Small intestine (tissue), 7 donors: ENCODE data around the gene SDHA. TPM values are rescaled to one million over a fixed set of nuclear protein-coding genes. Genes with fewer than 3 reads are reported as not detected.

Experiments
- DNase-seq, 2 donors: peaks; one replicate each; pipeline versions ENCODE4 v3.0.0 to v3.0.0-alpha.2; 2013
- FAIRE-seq: peaks from 2 replicates; lab custom pipeline; 2012; peaks lifted over from hg19 to GRCh38; lab: Jason Lieb, UNC
- H3K27ac ChIP-seq, 3 donors: one replicate each; pipeline ENCODE4 v1.5.1; 2013; ENCODE audit warnings: low read length in 2 of 3, mild to moderate bottlenecking in 2 of 3, control low read depth in 1 of 3, inconsistent platforms in 1 of 3, low read depth in 1 of 3, moderate library complexity in 1 of 3
- H3K27me3 ChIP-seq, 3 donors: one replicate each; pipeline ENCODE4 v1.6.1; 2013; ENCODE audit warnings: low read length in 3 of 3, inconsistent platforms in 1 of 3; ENCODE audit not compliant: control insufficient read depth in 3 of 3, insufficient read depth in 3 of 3
- H3K36me3 ChIP-seq, 3 donors: one replicate each; pipeline ENCODE4 v1.6.1; 2013; ENCODE audit warnings: low read length in 3 of 3, inconsistent platforms in 1 of 3, low read depth in 1 of 3, mild to moderate bottlenecking in 1 of 3, moderate library complexity in 1 of 3; ENCODE audit not compliant: control insufficient read depth in 3 of 3, insufficient read depth in 2 of 3
- H3K4me1 ChIP-seq, 3 donors: one replicate each; pipeline ENCODE4 v1.6.1; 2013; ENCODE audit warnings: low read length in 2 of 3, inconsistent platforms in 1 of 3, low read depth in 1 of 3, mild to moderate bottlenecking in 1 of 3, moderate library complexity in 1 of 3; ENCODE audit not compliant: control insufficient read depth in 3 of 3, insufficient read depth in 2 of 3
- H3K4me3 ChIP-seq, 3 donors: one replicate each; pipeline ENCODE4 v1.5.1; 2013; ENCODE audit warnings: low read length in 3 of 3, control low read depth in 1 of 3, inconsistent platforms in 1 of 3, low read depth in 1 of 3, mild to moderate bottlenecking in 1 of 3, moderate library complexity in 1 of 3
- H3K9me3 ChIP-seq, 2 donors: one replicate each; pipeline ENCODE4 v1.6.1; 2013; ENCODE audit warnings: low read depth in 1 of 2, low read length in 1 of 2; ENCODE audit not compliant: control insufficient read depth in 2 of 2, insufficient read depth in 1 of 2
- WGBS, 3 donors: extraction: QIAGEN DNeasy Blood & Tissue Kit; methylation state at CpG; one replicate each; pipeline ENCODE4 v1.1.7; 2013; 5-methylcytosine and 5-hydroxymethylcytosine counted together
- polyA plus RNA-seq, 4 donors: library from polyadenylated mRNA; stranded (reverse) in 3 of 4; unstranded in 1 of 4; fragments of 200-250 nt in 3 of 4; fragments of 120-200 nt in 1 of 4; gene quantifications; one replicate each; pipeline versions ENCODE4 v1.2.1 to v1.2.3, GENCODE V29; 2013
- donor health status: healthy with polysubstance abuse.
- donor health status: control.
- donor health status: control.
- donor health status: Bipolar disorder and iron deficiency.
- donor health status: healthy.

The SDHA gene
- polyA plus RNA-seq, 4 donors: 115 to 377 (median 268) TPM

GRCh38 chr5:172841-173251 is 45.3 kb upstream of the SDHA start:
- Histone ChIP-seq H3K36me3 (no peaks in the 10 kb centered on the region), H3K27me3 (no peaks in the 10 kb centered on the region), H3K9me3 (no peaks in the 10 kb centered on the region), H3K4me3 (no peak overlapping the region), H3K4me1 (no peaks in the 10 kb centered on the region), H3K27ac (no peak overlapping the region)
- DNase-seq: no peak
- WGBS, 3 donors: 73 to 81% (median 73%) methylated on average over 17 of the region's 17 CpGs
- no peak for FAIRE-seq

- H3K27ac ChIP-seq: no peak overlapping the region
- no peaks in the 10 kb centered on the region for H3K4me1 ChIP-seq
- WGBS, 3 donors: 78 to 87% (median 80%) methylated on average over 22 of the region's 22 CpGs
- H3K9me3 ChIP-seq: no peaks in the 10 kb centered on the region
- no peak for DNase-seq
- H3K36me3 ChIP-seq: no peaks in the 10 kb centered on the region
- no peaks in the 10 kb centered on the region for H3K27me3 ChIP-seq
- no peak for FAIRE-seq
- no peak overlapping the region for H3K4me3 ChIP-seq
Observed at GRCh38 chr5:173392-174290, 44.5 kb upstream of the SDHA start.

DNA sequence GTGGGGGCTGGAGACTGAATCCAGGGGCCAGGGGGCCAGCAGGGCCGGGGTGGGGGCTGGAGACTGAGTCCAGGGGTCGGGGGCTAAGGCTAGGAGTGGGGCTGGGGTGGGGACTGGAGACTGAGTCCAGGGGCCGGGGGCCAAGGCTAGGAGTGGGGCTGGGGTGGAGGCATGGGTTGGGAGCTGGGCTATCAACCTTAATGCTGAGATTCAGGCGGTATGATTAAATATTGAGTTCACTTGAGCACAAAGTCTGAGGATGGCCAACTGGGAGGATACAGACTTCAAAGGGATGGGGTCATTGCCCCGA is 43.9 kb upstream of the SDHA start:
- no peaks in the 10 kb centered on the region for H3K9me3 ChIP-seq
- H3K36me3 ChIP-seq: no peaks in the 10 kb centered on the region
- DNase-seq (no peak), FAIRE-seq (no peak)
- no peak overlapping the region for H3K4me3 ChIP-seq
- H3K27me3 ChIP-seq: no peaks in the 10 kb centered on the region
- H3K4me1 ChIP-seq: no peaks in the 10 kb centered on the region
- WGBS, 3 donors: 69 to 78% (median 69%) methylated on average over 3 to 5 of the region's 5 CpGs
- no peak overlapping the region for H3K27ac ChIP-seq

- Histone ChIP-seq H3K36me3 (no peaks in the 10 kb centered on the region), H3K27me3 (no peaks in the 10 kb centered on the region), H3K4me1 (no peaks in the 10 kb centered on the region), H3K4me3 (no peak overlapping the region), H3K27ac (no peak overlapping the region), H3K9me3 (no peaks in the 10 kb centered on the region)
- no peak for DNase-seq
- 83 to 84% (median 84%) methylated on average over 15 to 16 of the region's 16 CpGs for WGBS, 3 donors
- FAIRE-seq: no peak
Observed at GRCh38 chr5:174876-175465, 43.1 kb upstream of the SDHA start.

DNA sequence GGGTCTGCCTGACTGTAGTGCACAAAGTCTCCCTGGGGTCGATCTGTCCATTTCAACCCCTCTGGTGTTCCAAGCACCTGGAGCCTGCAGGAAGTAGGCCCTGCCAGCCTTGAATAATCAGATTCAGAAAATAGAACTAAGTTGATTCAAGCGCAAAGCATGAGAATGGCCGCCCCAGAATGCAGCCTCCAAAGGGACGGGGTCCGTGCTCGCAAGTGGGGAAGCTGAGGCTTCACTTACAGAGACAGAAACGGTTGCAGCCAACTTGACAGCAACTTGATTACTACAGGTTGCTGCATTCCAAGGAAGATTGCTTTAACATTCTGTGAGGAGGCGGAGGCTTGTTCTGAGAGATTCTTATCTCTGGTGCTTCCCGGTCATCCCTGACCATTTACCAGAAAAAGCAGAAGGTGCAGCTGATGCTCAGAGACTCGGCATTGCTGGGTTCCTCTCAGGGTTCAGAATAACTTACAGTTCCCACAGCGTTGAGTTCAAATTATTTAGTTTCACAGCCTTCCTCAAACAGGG is 41.8 kb upstream of the SDHA start:
- no peak overlapping the region for H3K4me3 ChIP-seq
- H3K27me3 ChIP-seq: no peaks in the 10 kb centered on the region
- no peaks in the 10 kb centered on the region for H3K9me3 ChIP-seq
- H3K36me3 ChIP-seq: no peaks in the 10 kb centered on the region
- no peak overlapping the region for H3K27ac ChIP-seq
- no peaks in the 10 kb centered on the region for H3K4me1 ChIP-seq
- WGBS, 3 donors: 72 to 79% (median 75%) methylated on average over 11 of the region's 11 CpGs
- FAIRE-seq (no peak), DNase-seq (no peak)

DNA sequence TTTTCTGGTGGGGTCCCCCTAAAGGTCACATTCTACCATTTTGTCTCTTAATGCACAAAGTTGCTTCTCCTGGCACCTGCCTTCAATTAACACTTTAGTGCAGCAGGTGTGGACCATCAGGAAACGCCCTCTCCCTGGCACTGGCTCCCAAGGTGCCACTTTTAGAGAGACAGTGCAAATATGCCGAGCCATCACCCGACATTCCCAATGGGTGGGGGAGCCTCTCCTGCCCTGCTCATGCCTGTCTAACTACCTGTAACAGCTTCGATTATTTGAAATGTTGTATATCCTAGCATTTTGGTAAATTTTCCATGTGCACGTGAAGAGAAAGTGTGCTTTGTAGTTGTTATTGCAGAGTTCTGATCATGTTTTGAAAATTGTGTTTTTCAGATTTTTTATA is 40.0 kb upstream of the SDHA start:
- H3K4me3 ChIP-seq: no peak overlapping the region
- DNase-seq (no peak), FAIRE-seq (no peak)
- WGBS, 3 donors: 40 to 72% (median 55%) methylated on average over 5 of the region's 5 CpGs
- no peaks in the 10 kb centered on the region for H3K9me3 ChIP-seq
- H3K27me3 ChIP-seq: no peaks in the 10 kb centered on the region
- no peaks in the 10 kb centered on the region for H3K36me3 ChIP-seq
- no peaks in the 10 kb centered on the region for H3K4me1 ChIP-seq
- no peak overlapping the region for H3K27ac ChIP-seq

DNA sequence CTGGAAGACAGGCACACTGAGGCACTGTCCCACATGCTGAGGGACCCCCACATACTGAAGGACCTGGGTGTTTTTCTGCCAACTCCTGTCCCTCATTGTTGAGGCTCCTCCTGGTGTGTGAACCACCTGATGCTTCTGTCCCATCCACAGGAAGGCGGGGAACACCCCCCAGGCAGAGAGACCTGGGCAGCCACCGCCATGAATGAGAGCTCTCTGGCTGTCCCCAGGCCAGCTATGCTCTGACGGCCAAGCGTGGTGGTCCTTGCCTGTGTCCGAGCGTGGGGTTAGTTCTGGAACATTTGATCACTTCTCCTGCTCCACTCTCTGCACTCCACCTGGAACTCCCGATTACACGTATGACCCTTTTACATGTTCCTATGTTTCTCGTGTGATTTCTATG is 38.7 kb upstream of the SDHA start:
- FAIRE-seq (no peak), DNase-seq (no peak)
- no peak overlapping the region for H3K4me3 ChIP-seq
- H3K4me1 ChIP-seq: no peaks in the 10 kb centered on the region
- H3K27me3 ChIP-seq: no peaks in the 10 kb centered on the region
- H3K36me3 ChIP-seq: no peaks in the 10 kb centered on the region
- H3K27ac ChIP-seq: no peak overlapping the region
- 84 to 94% (median 85%) methylated on average over 9 of the region's 9 CpGs for WGBS, 3 donors
- H3K9me3 ChIP-seq: no peaks in the 10 kb centered on the region

DNA sequence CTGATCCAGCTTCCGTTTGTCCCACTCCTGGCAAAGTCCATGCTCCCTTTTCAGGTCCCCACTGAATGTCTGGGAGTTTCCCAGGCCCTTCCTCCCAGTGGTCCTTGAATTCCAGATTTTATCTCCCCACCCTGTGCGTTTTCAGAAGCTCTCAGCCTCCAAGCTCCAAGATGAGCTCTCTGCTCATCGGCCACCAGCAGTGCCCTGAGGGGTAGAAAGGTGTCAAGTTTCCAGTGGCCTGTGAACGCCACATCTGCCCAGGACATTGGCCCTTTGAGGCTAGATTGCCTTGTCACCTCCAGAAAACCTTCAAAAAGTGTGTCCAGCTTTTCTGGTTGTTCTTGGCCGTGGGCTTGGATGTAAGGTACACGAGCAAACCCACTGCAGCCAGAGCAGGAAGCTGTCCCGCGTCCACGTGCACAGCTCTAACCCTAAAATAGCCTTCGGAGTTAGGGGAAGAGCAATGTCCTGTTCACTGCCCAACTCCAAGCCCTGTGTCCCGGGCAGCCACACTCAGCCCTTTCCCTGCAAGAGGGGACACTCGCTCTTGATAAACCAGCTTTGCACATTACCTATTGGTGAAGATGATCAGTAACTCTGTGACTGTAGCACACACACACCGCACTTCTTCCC is 37.7 kb upstream of the SDHA start:
- Histone ChIP-seq H3K9me3 (no peaks in the 10 kb centered on the region), H3K27ac (no peak overlapping the region), H3K4me1 (no peaks in the 10 kb centered on the region), H3K36me3 (no peaks in the 10 kb centered on the region), H3K27me3 (no peaks in the 10 kb centered on the region), H3K4me3 (no peak overlapping the region)
- no peak for FAIRE-seq
- 70 to 72% (median 71%) methylated on average over 13 of the region's 13 CpGs for whole genome bisulfite sequencing, 3 donors
- no peak for DNase-seq
